K562 (cell line): ENCODE results near the gene PRKG1.

ENCODE experiments used
- ARID3A ChIP-seq: IDR thresholded peaks from 2 replicates; pipeline ENCODE4 v1.6.1; 2012; ENCODE audit warnings: low read depth, low read length, improper control_type of control experiment, borderline replicate concordance
- BHLHE40 ChIP-seq: IDR thresholded peaks from 2 replicates; pipeline ENCODE4 v1.6.1; 2011; ENCODE audit warnings: low read length, improper control_type of control experiment
- POLR2A ChIP-seq: fragments of 450-650 bp; conservative IDR thresholded peaks from 2 replicates; pipeline ENCODE4 v1.6.1; 2016
- SPI1 ChIP-seq: IDR thresholded peaks from 2 replicates; pipeline ENCODE4 v1.6.1; 2011; ENCODE audit warnings: low read depth, low read length, control low read depth, borderline replicate concordance
- ZNF174 ChIP-seq: fragments of 250-450 bp; sonication (Bioruptor Pico); IDR thresholded peaks from 2 replicates; pipeline ENCODE4 v1.4.0; 2020; ENCODE audit warnings: mild to moderate bottlenecking
- ZNF3 ChIP-seq: fragments of 250-450 bp; sonication (Bioruptor Pico); IDR thresholded peaks from 2 replicates; pipeline ENCODE4 v1.5.0; 2021; ENCODE audit warnings: mild to moderate bottlenecking, moderate library complexity

GRCh38 chr10:52191049-52191448, 1116.8 kb downstream of the PRKG1 start:
- TF ChIP-seq ZNF174 (CRISPR knock-in tag): no peak
- no peak for TF ChIP-seq SPI1
- TF ChIP-seq ARID3A: no peak
- no peak for TF ChIP-seq POLR2A
- TF ChIP-seq BHLHE40: no peak
- TF ChIP-seq ZNF3: no peak
